GM13976 (cell line): ENCODE measurements around the gene CDH22.

Experiments used
- DNase-seq: peaks from one replicate; pipeline ENCODE4 v3.0.0; 2012; ENCODE audit warnings: low spot score
- in situ Hi-C: fragments of 300-500 bp; cut with MboI; formaldehyde crosslinking; loops from one replicate; pipeline ENCODE4 v1.12.0; 2022; ENCODE audit warnings: low sequenced_read_pairs, mixed read lengths, inconsistent platforms; ENCODE audit not compliant: unreplicated experiment
- TF ChIP-seq, protein P1 (sequence below): IDR thresholded peaks from 2 replicates; pipeline ENCODE4 v1.5.1; 2012; ENCODE audit warnings: borderline replicate concordance, mild to moderate bottlenecking; ENCODE audit not compliant: insufficient read depth; ENCODE audit errors: extremely low read depth, missing control alignments, control extremely low read depth

Gene CDH22

DNA sequence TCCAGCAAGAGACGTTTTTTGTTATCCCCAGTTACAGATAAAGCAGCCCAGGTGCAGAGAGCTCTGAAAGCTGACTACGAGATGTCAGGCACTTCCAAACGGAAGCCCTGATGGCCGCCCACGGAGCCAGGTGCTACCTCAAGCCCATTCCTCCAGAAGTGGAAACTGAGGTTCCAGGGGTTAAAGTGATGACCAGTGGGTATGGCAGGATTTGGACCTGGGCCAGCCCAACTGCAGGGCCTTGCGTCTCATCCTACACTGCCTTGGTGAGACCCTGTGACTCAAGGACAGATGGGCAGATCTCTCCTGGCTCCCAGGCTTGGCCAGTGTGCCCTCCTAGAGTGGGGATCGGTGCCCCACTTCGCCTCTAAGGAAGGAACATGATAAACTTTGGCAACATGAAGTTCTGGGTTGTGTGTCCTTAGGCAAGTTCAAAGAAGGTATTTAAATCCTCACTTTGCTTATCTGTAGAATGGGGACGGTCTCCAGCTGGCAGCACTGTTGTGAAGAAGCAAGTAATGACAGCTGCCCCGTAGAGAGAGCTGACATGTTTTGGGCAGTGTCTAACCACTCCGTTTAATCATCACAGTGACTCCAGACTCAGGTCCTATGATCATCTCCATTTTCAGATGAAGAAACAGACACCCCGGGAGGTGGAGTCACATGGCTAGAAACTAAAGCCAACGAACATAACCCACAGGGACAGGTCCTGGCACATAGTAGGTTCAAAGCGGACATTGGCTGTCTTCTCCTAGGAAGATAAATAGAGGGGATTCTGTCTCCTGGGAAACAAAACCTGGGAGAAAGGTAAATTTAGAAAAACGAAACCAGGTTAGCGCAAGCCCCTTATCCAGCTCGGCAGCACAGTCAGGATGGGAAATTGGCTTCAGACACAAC lies 34.4 kb upstream of the CDH22 start:
- DNase-seq: no peak
- TF ChIP-seq, protein P1, sequence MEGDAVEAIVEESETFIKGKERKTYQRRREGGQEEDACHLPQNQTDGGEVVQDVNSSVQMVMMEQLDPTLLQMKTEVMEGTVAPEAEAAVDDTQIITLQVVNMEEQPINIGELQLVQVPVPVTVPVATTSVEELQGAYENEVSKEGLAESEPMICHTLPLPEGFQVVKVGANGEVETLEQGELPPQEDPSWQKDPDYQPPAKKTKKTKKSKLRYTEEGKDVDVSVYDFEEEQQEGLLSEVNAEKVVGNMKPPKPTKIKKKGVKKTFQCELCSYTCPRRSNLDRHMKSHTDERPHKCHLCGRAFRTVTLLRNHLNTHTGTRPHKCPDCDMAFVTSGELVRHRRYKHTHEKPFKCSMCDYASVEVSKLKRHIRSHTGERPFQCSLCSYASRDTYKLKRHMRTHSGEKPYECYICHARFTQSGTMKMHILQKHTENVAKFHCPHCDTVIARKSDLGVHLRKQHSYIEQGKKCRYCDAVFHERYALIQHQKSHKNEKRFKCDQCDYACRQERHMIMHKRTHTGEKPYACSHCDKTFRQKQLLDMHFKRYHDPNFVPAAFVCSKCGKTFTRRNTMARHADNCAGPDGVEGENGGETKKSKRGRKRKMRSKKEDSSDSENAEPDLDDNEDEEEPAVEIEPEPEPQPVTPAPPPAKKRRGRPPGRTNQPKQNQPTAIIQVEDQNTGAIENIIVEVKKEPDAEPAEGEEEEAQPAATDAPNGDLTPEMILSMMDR: no peak
- in situ Hi-C loops: no loop called here

DNA sequence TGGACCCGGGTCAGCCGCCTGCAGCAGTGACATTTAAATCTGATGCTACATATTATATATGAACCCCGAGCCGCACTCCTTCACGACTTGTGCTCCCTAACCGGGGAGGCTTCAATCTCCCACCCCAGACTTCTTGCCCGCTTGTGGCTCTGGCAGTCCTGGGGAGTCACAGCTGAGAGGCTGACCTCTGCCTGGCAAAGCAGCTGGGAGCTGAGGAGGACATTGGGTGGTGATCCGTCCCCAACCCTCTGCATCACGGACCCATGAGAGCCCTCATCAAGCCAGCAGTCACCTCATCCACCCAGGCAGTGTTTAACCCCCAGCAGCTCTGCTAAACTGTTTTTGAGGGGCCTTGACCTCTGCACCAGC lies 33.7 kb upstream of the CDH22 start:
- in situ Hi-C loops: no loop called here

DNA sequence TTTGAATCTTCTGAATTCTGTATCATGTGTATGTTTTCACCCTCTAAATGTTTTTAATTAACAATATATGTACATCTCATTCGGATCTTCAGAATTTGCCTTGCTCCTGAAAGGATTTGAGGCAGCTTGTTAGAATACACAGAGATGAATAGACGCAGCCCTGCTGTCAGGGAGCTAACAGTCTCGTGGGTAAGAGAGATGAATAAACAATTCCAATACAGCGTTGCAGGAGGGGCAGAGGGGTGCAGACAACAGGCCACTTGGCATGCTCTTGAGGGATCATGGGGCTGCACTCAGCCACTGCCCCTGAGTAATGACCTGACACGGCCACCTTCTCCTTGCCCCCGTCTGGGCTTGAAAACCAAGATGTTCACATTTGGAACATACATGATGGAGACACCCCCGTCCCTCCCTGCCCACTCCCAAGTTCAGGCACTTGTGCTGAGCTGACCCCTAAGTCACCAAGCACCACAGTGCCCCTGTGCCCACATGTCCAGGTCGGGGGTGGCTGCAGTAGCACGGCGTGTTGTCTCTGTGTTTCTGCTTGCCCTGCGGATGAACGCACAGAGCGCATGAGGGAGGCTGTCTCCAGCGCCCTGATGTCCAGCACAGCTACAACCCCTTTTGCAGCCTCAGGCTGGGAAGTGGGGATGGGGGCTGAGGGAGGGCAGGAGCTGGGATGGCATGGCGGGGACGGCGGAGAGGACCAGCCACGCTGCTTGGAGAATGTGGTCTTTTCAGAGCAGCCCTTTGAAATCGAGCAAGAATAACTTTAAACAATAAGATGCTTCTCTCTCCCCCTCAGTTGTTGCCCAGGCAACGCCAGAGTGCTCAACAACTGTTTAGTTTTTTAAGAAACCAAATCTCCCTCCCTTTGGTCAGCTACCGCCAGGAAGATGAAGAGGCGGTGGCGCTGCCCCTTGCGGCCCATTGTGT lies 33.0 kb upstream of the CDH22 start:
- TF ChIP-seq, protein P1: no peak
- in situ Hi-C loops: no loop called here
- DNase-seq: no peak

More for the DNA sequence above, 33.7 kb upstream of the CDH22 start:
- no peak for DNase-seq
- TF ChIP-seq, protein P1: no peak

DNA sequence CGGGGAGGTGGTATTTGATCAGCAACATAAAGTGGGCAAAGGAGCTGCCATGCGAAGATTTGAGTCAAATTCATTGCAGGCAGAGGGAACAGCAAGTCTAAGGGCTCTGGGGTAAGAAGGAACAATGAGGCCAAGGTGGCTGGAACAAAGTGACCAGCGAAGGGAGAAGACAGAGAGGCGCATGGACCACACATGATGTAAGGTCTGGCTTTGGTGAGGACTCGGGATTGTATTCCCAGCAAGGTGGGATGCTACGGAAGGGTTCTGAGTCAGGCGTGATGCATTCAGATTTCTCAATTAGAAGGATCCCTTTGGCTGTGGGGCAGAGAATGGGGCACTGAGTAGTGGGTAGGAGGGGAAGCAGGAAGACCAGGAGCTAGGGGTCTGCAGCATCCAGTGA lies 30.7 kb upstream of the CDH22 start:
- TF ChIP-seq, protein P1: no peak
- in situ Hi-C loops: no loop called here
- no peak for DNase-seq

DNA sequence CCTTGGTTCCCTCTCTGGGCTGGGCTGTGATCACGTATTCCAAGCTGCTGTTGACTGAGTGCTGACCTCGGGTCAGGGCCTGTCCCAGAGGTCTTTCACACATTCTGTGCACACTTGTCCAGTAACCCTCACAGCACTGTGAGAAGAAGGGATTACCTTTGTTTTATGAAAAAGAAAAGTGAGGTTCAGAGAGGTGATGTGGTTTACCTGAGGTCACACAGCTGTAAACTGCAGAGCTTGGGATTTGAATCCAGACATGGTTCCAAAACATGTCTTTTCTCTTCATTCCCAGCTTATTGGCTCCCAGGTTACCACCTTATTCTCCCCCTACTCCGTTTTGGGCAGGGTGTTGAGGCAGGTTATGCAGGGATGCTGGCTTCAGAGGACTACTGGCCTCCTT lies 28.4 kb upstream of the CDH22 start:
- DNase-seq: no peak
- TF ChIP-seq, protein P1: no peak
- in situ Hi-C loops: no loop called here

DNA sequence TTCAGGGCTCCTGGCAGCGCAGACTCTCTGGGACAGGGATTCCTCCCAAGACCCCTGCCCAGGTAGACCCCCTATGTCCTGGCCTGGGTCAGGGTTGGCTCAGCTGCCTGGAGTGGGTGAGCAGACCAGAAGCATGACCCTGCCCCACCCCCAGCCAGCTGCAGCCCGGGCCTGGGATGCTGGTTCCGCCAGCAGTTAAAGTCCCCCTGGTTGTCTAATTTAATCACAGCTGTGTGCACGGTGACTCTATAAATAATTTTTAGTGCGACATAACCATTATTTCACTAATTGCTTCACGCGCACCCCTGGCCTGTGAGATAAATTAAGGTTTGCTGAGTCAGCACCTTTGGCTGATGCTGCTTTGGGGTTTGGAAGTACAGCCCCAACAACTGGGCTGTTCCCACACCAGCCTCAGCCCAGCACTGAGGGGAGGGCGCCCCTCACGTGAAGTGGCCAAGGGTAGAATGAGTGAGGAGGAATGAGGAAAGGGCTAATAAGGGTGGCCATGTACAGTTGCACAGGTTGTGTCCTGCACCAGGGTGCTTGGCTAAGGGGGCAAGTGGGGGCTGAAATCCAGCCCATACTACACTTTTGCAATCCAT lies 26.1 kb upstream of the CDH22 start:
- no peak for DNase-seq
- in situ Hi-C loops: no loop called here
- TF ChIP-seq, protein P1: no peak
